DMS153 treated with DMSO at 0.1 percent for 48 hours (cell line): ENCODE measurements around the gene TMEM221.

Source experiments
- DNase-seq: peaks from one replicate; lab custom pipeline; 2025; ENCODE audit not compliant: unreplicated experiment; lab: John Stamatoyannopoulos, UW

Gene TMEM221

DNA sequence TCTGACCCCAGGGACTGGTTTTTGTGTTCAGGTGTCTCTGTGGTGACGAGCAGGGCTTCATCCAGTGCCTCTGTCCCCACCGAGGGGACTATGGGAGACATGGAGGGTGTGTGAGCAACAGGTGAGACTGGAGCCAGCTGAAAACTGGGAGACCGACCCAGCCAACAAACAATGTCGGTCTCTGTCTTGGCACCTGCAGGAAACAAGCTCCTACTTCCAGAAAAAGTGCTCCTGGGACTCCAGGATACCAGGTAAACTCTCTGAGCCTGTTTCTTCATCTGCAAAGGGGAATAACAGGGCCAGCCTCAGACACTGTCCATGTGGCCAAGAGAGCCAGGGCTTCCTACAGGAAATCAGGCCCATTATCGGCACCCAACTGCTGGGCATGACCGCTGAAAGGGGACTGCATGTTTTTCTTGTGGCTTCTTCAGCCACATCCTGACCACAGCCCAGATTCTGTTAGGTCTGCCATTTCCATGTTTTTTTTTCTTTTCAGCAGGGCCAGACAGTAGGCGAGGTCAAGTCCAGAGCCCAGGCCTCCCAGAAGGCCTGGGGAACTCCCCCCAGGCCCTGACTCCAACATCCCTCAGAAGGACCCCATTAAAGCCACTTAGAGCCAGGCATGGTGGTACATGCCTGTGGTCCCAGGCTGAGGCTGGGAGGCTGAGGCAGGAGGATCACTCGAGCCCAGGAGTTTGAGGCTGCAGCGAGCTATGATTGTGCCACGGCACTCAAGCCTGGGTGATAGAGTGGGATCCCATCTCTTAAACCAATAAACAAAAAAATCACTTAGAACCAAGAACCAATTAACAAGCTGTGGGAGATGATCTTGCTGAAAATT lies 42.2 kb downstream of the TMEM221 start:
- no peak for DNase-seq

DNA sequence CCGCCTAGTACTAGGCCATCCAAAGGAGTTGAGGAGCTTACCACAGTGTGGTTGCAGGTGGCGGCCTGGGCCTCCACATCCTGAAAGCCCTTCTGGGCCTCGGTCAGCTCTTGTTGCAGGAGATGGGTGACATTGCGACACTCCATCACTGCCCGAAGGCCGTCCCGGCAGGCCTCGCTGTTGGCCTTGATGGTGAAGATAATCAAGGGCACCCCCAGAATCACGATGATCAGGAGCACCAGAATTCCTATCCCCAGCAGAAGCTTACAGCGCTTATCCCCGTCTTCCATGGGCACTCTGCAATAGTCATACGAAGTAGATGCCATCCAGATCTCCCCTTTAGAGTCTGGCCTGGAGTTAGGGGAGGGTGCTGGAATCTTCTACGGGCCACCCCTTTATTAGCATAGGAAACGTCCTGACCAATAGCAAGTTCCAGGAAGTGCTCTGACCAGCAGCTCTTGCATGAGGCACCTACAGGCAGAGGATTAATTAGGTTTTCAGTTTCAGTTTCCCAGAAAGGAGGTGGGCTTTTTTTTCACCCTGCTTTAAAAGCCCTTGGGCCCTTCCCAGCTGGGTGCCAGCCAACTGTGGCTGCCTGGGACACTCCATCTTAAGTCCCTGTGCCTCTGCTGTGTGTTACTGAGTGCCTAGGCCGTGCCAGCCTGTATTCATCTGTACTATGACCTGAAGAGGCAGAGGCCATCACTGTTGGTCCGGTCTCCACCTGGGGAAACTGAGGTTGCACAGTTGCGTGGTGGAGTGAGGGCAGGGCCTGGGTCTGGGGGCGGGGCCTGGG lies 43.0 kb downstream of the TMEM221 start, which contains the start of gene BST2:
Gene BST2, minus strand, starts transcription at position 381 of the 796 bp plus-strand sequence. Its CDS starts 55 bp downstream, at position 326.
- no peak for DNase-seq

DNA sequence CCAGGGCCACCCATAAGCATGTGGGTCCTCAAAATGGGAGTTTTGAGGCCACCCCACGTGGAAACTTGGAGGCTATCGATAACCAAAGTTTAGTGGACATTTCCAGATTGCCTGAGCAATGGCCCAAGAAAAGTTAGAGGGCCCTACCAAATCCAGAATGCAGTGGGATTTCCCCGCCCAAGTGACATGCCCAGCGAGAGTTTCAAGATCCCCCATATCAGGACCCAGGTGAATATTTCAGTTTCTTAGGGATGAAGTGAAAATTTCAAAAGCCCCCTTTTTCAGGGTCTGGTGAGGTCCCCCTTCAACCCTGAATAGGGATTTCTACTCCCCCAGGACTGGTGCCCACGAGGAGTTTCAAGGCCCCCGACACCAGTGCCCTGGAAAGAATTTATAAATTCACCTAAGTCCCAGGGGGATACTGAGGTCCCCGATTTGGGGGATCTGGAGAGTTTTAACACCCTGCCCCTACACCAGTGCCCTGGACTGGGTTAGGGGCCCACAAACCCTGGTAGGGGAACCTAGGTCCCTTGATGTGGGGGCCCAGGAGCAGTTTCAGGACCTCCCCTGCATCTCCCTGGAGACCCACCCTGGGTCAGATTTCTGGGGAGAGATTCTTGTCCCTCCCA lies 43.7 kb downstream of the TMEM221 start:
- no peak for DNase-seq

DNA sequence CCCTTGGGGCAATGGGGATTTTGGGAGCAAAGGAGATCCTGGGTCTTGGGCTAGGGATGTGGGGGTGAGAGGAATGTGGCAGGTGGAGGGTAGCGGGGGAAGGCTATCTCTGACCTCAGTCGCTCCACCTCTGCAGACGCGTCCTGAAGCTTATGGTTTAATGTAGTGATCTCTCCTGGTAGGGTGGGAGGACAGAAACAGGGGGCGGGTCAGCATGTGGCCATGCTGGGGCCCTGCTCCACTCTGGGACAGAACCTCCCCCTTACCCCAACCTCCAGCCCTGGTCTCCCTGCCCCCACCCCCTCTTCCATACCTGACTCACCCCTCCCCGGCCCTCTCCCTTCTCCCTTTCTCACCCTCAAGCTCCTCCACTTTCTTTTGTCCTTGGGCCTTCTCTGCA lies 44.5 kb downstream of the TMEM221 start:
- DNase-seq: no peak

DNA sequence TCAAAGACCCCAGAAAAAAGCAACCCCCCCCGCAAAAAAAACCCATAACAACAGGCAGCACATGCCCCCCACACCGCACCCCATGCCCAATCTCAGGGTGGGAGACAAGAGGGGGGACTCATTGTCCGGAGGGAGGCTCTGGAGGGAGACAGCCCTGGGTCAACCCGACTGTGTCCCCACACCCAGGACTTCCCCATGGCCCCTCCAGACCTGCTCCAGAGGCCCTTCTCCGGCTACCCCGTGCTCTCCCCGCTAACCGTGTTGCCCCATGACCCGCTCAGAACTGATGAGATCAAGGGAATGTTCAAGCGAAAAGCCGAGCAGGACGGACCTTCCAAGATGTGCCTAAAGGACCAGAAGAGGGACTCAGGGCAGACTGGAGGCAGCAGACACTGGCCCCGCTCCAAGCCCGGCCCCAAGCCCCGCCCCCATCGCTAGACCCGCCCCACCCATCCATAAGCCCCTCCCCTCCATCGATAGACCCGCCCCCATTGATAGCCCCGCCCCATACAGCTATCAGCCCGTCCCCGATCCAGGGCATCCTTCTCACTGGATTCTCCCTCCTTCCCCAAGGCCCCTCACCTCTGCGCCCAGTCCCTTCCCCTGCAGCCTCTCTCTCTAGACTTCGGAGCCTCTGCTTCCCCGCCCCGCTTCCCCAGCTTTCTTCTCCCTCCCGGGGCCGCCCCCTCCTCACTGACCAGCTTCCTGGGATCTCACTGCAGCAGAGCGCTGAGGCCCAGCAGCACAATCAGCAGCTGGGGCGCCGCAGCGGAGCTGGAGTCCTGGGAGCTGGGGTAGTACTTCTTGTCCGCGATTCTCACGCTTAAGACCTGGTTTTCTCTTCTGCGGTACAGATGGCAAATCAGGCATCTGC lies 45.2 kb downstream of the TMEM221 start:
- no peak for DNase-seq

DNA sequence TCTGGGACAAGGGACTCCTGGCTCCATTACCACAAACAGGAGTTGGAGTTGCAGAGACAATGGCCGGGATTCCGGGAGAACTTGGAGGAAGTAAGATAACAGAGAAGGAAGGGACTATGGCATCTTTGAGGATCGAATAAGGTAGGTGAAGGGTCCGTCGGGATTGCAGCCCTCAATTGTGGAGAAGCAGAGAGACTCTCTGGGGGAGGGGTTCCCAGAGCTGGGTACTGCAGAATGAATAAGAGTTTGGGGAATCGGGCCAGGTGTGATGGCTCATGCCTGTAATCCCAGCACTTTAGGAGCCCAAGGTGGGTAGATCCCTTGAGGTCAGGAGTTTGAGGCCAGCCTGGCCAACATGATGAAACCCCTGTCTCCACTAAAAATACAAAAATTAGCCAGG lies 46.8 kb downstream of the TMEM221 start:
- no peak for DNase-seq

DNA sequence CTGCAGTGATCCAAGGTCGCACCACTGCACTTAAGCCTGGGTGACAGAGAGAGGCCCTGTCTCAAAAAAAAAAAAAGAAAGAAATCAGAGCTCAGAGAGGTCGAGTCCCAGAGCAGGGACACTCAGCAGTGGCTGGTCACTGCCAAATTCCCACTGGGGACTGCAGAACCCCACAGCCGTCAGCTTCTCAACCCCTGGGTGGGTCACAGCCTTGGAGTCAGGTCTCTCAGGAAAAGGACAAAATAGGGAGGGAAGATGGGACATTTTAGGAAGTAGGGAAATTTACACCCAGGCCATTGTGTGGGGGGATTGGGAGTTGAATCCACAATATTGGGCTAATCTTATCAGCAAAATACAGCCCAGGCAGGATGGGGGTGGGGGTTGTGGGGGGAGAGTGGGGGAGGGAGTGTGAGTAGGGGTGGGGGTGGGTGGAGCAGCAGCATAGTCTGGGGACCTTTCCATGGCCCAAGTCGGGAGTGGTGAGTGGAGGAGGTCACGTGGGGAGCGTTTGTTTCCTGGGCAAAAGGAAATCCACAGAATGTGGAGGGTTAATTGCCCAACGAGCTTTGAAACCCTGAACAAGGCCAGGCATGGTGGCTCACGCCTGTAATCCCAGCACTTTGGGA lies 49.5 kb downstream of the TMEM221 start:
- no peak for DNase-seq

DNA sequence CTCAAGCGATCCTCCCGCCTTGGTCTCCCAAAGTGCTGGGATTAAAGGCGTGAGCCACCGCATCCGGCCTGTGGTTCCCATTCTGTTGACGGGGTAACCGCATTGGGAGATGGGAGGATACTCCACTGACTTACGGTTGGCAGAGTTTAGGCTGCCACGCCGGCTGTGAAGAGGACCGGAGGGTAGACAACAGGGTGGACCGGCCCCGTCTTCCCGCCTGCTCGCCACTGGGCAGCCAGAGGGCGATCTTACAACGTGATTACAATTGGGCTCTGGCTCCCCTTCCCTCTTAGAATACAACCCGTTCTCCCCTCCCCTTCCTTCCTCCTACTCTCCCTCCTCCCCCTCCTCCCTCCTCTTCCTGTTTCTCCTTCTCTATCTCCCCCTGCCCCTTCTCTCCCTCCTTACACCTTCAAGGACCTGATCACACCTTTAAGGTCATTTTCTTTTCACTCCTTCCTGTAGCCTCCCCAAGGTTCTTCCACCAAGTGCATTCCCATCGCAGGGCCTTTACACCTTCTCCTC lies 53.5 kb downstream of the TMEM221 start:
- no peak for DNase-seq

DNA sequence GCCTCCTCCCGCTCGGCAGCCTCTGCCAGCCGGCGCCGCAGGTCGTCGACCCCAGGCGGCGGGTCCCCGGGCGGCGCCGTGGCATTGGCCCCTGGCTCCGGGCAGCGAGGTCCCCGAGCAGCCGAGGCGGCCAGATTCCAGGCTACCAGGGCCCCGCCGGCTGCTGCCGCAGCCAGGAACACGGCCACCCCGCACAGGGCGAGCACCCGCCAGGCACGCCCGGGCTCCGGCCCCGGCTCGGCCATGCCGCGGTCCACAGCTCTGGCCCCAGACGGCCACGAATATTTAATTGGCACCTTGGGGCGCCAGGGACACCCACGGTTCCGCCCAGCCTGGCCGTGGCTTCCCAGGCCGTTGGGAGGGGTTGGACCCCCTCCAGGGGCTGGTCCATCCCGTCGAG lies 54.6 kb downstream of the TMEM221 start, which contains the start of gene CCDC194:
Gene CCDC194, minus strand, starts transcription at position 283 of the 400 bp plus-strand sequence. Its CDS starts 38 bp downstream, at position 245.
- DNase-seq: no peak

DNA sequence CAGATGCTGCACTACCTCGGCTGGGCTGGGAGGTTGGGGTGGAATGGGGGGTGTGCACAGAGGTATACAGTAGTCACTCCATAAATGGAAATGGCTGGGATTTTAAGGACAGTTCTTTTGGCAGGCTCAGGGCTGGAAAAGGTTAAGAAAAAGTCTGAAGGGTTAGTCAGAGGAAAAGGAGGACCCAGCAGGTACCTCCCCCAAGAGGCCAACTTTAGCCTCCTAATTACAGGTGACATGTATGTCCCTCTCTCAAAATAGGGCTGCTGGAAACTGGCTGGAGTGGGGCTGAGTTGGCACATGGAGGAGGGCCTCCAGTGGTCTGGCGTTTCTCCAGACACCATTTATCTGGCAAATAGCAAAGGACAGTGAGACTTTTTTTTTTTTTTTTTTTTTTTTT lies 55.5 kb downstream of the TMEM221 start:
- DNase-seq: no peak

DNA sequence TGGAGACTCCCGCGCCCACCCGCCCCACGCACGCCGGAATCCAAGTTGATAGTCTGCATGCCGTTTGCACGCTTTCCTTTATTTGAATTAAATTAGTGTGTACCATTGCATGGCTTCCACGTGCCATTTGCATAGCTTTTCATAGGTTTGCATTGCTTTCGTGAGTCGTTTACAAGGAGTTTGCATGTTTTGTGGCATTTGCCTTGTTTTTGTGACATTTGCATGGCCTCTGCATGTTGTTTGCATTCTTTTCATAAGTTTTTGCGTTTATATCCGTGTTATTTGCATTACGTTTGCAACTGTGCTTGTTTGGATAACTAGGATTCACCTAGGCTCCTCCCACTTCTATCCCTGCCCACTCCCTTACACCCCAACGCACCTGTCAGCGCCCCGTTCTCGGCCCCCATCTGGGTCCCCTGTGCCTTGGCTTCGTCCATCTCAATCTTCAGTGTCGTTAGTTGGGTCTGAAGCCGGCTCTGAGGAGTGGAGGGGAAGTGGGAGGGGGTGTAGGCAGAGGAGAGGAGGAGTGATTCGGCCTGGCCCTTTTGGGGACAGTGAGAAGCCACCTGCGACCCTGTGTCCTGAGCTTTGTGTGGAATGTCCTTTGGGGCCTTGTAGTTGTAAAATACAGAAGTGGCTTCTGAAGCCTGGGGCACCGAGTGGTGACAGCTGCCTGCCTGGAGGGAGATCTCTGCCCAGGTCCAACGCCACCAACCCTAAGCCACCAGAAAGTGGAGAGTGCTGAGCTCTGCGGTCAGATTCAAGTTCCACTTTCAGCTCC lies 56.9 kb downstream of the TMEM221 start:
- no peak for DNase-seq

DNA sequence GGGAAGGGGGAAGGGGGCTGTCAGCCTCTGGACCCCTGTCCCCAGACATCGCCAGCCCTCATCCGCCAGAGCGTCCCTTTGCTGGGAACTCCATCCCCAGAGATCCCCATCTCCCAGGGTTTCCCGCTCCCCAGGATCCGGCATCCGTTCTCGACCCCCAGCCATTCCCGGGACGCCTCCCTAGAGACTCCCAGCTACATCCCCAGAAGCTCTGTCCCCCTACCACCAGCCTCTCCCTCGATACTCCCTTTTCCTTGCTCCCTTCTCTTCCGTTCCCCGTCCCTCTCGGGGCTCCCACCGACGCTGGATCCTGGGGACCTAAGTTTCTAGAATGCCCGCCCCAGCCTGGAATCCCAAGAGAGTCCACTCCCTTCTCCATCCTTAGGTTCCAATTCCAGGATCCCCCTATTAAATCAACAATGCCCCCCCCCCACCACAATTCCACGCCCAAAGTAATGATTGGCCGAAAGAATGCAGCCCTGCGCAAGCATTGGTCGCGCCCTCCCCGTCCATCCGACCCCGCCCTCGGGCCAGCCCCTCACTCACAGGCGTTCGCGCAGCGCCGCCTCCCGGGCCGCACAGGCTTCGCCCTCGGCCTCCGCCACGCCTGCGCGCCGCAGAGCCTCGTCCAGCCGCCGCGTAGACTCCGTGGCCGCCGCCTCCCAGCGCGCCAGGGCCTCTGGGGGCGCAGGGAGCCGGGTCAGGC lies 57.6 kb downstream of the TMEM221 start:
- peak; percentile 82 for DNase-seq

DNA sequence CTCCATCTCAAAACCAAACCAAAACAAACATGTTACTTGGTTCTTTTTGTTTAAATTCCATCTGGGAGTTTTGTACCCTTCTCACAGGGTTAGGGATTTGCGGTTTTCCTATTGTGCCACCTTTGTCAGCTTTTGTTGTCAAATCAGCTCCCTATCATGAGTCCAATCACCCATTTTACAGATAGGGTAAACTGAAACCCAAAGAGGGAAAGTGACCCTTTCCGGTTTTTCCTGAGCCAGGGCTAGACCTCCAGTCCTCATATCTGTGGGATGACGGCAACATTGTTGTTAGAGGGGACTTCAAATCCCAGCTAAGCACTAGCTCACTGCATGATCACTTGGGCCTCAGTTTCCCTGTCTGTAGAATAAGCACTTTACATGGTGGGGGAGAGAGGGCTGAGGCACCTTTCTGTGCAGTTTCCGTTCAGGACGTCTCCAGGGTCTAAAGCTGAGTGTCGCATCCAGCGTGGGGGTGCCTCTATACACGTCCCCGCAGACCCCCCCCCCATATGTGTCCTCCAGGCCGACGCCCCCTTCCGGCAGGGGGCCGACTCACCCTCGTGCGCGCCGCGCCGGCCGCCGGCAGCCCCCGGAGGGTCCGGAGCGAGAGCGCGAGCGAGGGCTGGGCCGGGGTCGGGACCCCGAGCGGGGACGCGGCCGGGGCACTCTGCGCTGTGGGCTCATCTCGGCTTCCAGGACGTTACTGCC lies 58.4 kb downstream of the TMEM221 start:
- DNase-seq: no peak

DNA sequence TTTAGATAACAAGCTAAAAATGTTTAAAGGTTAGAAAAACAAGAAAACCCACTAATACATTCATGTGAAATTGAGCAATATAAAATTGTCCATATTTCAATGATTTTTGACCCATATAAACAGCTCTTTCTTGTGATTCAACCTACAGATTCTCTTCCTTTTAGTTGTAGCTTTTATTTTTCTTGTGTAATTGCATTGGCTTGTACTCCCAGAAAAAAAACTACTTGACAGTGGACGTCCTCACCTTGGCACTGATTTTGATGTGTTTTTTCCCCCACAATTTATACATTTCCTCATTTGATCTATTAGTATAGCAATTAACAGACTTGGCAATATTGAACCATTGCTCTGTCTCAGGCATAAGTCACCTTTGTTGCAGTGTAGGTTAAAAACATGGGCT lies 59.2 kb downstream of the TMEM221 start:
- DNase-seq: no peak

DNA sequence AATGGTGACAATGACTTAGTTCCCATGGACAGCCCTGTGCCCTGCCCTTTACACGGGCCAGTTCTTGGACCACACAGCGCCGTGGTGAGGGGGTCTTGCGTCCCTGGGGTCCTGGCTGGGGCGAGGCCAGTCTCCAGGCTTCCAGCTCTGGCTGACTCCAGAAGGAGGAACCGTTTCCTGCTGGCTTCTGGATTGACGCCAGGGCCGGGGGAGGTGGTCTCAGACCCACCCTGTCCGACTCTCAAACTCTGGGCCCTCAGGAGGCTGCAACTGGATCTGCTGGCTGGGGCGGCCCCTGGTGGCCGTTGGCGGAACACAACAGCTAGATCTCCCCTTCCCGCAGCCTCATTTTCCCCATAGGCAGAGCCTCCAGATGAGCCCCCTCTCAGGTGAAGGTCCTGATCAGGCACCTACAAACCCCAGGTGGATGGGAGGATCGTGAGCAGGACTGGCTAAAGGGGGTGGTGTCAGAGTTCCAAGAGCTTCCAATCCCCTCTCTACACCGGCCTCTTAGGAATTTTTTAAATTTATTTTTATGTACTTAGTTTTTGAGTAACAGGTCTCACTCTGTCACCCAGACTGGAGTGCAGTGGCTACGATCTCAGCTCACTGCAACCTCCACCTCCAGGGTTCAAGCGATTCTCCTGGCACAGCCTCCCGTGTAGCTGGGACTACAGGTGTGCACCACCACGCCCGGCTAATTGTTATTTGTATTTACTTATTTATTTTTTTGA lies 62.4 kb downstream of the TMEM221 start:
- DNase-seq: no peak
